ENCODE data around the gene GOLM1. TPM values are rescaled to one million over a fixed set of nuclear protein-coding genes. Genes with fewer than 3 reads are reported as not detected.

Gene GOLM1
- total RNA-seq, 1 experiment from 2014 or later: 71.6 TPM

DNA sequence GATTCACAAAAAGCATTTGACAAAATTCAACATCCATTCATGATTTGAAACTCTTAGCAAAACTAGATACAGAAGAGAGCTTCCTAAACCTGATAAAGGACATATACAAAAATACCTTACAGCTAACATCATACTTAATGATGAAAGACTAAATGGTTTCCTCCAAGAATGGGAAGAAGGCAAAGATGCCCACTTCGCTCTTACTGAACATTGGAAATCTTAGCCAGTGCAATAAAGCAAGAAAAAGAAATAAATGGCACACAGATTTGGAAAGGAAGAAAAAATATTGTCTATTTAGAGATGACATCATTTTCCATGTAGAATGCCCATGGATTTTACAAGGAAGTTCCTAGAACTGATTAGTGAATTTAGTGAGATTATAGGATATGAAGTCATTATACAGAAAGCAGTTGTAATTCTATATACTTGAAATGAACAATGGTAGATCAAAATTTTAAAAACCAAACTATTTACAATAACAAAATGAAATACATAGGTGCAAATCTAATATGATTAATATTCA, 94.0 kb downstream of the GOLM1 start:
- no CpG with 5 or more reads among the region's 1 CpG for WGBS (ENCODE audit: extremely low coverage, insufficient read length, low lambda C conversion rate)
- H3K4me3 Mint-ChIP-seq: no peak overlapping the region
- H3K27ac Mint-ChIP-seq: no peak overlapping the region

More for the DNA sequence above, 94.0 kb downstream of the GOLM1 start:
- H3K9me3 ChIP-seq (ENCODE audit: control insufficient read depth, low read depth, low read length): no peaks in the 10 kb centered on the region
- no peaks in the 10 kb centered on the region for H3K79me1 ChIP-seq (ENCODE audit: insufficient read depth, low read depth, low read length, poor library complexity, severe bottlenecking)
- no peak overlapping the region for H3K14ac ChIP-seq (ENCODE audit: insufficient read depth, low read length)
- H4K8ac ChIP-seq (replicated peaks; ENCODE audit: insufficient read length, low read depth, low read length): no peak overlapping the region
- H2BK5ac ChIP-seq (ENCODE audit: insufficient read length, low read length): no peak overlapping the region
- no peak overlapping the region for H3K23ac ChIP-seq (ENCODE audit: insufficient read length, low read depth, low read length)
- no peak overlapping the region for H3T11ph ChIP-seq (ENCODE audit: low read length)
- H3K9me3 Mint-ChIP-seq: peaks cover 16 to 19% of the 10 kb centered on the region in 2 experiments
- no peak for DNase-seq
- H3K4me1 Mint-ChIP-seq: no peaks in the 10 kb centered on the region
- no peaks in the 10 kb centered on the region for H3K79me2 ChIP-seq (ENCODE audit: insufficient read depth, low read length)
- no peak overlapping the region for H2AFZ ChIP-seq (ENCODE audit: low read length)
- no peak overlapping the region for H2BK15ac ChIP-seq (ENCODE audit: low read depth, low read length)
- H3K18ac ChIP-seq (ENCODE audit: insufficient read length, low read depth, low read length): no peak overlapping the region
- no peak overlapping the region for H3K56ac ChIP-seq (ENCODE audit: insufficient read length, low read depth, low read length)
- H3K4ac ChIP-seq (ENCODE audit: low read depth, low read length): no peak overlapping the region
- H3K4me2 ChIP-seq (ENCODE audit: insufficient read depth, insufficient read length, low read length): no peak overlapping the region
- no peaks in the 10 kb centered on the region for H3K27me3 ChIP-seq (ENCODE audit: insufficient read depth, low read length)
- H4K20me1 ChIP-seq (ENCODE audit: control insufficient read depth, insufficient read depth, insufficient read length): no peaks in the 10 kb centered on the region
- H3K9ac ChIP-seq (ENCODE audit: extremely low read depth, insufficient read length, low read length): no peak overlapping the region
- no peak overlapping the region for H2BK20ac ChIP-seq (ENCODE audit: low read depth, low read length, poor library complexity, severe bottlenecking)
- H3K36me3 Mint-ChIP-seq (ENCODE audit: insufficient read depth in 1 of 3, low read depth in 3 of 3): peaks cover 53 to 84% (median 72%) of the 10 kb centered on the region in 3 experiments
- no peaks in the 10 kb centered on the region for H3K4me1 ChIP-seq (ENCODE audit: insufficient read depth, low read length)
- TF ChIP-seq, protein P1, sequence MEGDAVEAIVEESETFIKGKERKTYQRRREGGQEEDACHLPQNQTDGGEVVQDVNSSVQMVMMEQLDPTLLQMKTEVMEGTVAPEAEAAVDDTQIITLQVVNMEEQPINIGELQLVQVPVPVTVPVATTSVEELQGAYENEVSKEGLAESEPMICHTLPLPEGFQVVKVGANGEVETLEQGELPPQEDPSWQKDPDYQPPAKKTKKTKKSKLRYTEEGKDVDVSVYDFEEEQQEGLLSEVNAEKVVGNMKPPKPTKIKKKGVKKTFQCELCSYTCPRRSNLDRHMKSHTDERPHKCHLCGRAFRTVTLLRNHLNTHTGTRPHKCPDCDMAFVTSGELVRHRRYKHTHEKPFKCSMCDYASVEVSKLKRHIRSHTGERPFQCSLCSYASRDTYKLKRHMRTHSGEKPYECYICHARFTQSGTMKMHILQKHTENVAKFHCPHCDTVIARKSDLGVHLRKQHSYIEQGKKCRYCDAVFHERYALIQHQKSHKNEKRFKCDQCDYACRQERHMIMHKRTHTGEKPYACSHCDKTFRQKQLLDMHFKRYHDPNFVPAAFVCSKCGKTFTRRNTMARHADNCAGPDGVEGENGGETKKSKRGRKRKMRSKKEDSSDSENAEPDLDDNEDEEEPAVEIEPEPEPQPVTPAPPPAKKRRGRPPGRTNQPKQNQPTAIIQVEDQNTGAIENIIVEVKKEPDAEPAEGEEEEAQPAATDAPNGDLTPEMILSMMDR (conservative IDR thresholded peaks at IDR 0.05): no peak
- H3K27me3 Mint-ChIP-seq (ENCODE audit: low read depth): no peaks in the 10 kb centered on the region
- H3K27ac ChIP-seq (ENCODE audit: insufficient read length, low read depth, low read length): no peak overlapping the region
- H2BK12ac ChIP-seq (ENCODE audit: insufficient read length, low read depth, low read length): no peak overlapping the region
- no peak overlapping the region for H4K5ac ChIP-seq (ENCODE audit: insufficient read length, low read depth, low read length)
- H3K23me2 ChIP-seq (ENCODE audit: insufficient read length, low read depth, low read length, poor library complexity, severe bottlenecking): no peaks in the 10 kb centered on the region
- H2BK120ac ChIP-seq (ENCODE audit: low read depth, low read length, poor library complexity, severe bottlenecking): no peak overlapping the region
- no peak overlapping the region for H4K91ac ChIP-seq (ENCODE audit: insufficient read length, low read depth, low read length)
- no peak overlapping the region for H2AK5ac ChIP-seq (ENCODE audit: insufficient read length, low read length)

All from H9 (cell line).